CD4-positive, alpha-beta memory T cell (primary cell): ENCODE measurements around the gene LRP8. TPM values are rescaled to one million over a fixed set of nuclear protein-coding genes. Genes with fewer than 3 reads are reported as not detected.

Source experiments
- CTCF ChIA-PET: fragments of 350-600 bp; sonication (Branson Sonifier 250); formaldehyde crosslinking; loops from one replicate; lab custom pipeline; 2021; ENCODE audit warnings: inconsistent platforms; ENCODE audit not compliant: partially characterized antibody; lab: Charles Lee
- POLR2A ChIA-PET: fragments of 350-600 bp; sonication (Branson Sonifier 250); formaldehyde crosslinking; loops from one replicate; lab custom pipeline; 2021; ENCODE audit not compliant: partially characterized antibody; lab: Charles Lee
- DNase-seq, 5 donors: peaks; one replicate each; pipeline versions ENCODE4 v3.0.0 to v3.0.0-alpha.2; 2020 to 2022; ENCODE audit warnings: mixed read lengths in 1 of 5
- H3K27ac ChIP-seq: one replicate; pipeline ENCODE4 v1.7.0; 2013; ENCODE audit warnings: low read depth, low read length
- H3K27me3 ChIP-seq: 2 replicates; pipeline ENCODE4 v1.7.0; 2013; ENCODE audit warnings: mild to moderate bottlenecking, low read length, moderate library complexity; ENCODE audit not compliant: insufficient read depth
- H3K36me3 ChIP-seq: 2 replicates; pipeline ENCODE4 v1.7.0; 2013; ENCODE audit warnings: mild to moderate bottlenecking, low read length, moderate library complexity; ENCODE audit not compliant: insufficient read depth
- H3K4me1 ChIP-seq: 2 replicates; pipeline ENCODE4 v1.7.0; 2013; ENCODE audit warnings: mild to moderate bottlenecking, low read length, moderate library complexity; ENCODE audit not compliant: insufficient read depth
- H3K4me3 ChIP-seq, 2 donors: one replicate each; pipeline ENCODE4 v1.7.0; 2013; ENCODE audit warnings: low read length in 2 of 2, mild to moderate bottlenecking in 1 of 2
- H3K9me3 ChIP-seq, 2 donors: one replicate each; pipeline ENCODE4 v1.7.0; 2013; ENCODE audit warnings: low read length in 2 of 2, control low read depth in 1 of 2; ENCODE audit not compliant: control insufficient read depth in 1 of 2
- H3K27ac Mint-ChIP-seq, 7 donors: one replicate each; pipeline ENCODE4 v1.8.0; 2020 to 2021; ENCODE audit warnings: mixed read lengths in 7 of 7, mild to moderate bottlenecking in 6 of 7, inconsistent platforms in 3 of 7, moderate library complexity in 3 of 7
- H3K27me3 Mint-ChIP-seq, 2 donors: one replicate each; pipeline ENCODE4 v1.8.0; 2020 to 2021; ENCODE audit warnings: mixed read lengths in 2 of 2
- H3K36me3 Mint-ChIP-seq, 2 donors: one replicate each; pipeline ENCODE4 v1.8.0; 2020 to 2021; ENCODE audit warnings: mixed read lengths in 2 of 2, inconsistent platforms in 1 of 2, mild to moderate bottlenecking in 1 of 2
- H3K4me1 Mint-ChIP-seq, 4 donors: one replicate each; pipeline ENCODE4 v1.8.0; 2020 to 2021; ENCODE audit warnings: mixed read lengths in 4 of 4, mild to moderate bottlenecking in 1 of 4
- H3K4me3 Mint-ChIP-seq, 8 donors: one replicate each; pipeline ENCODE4 v1.8.0; 2020 to 2021; ENCODE audit warnings: mixed read lengths in 8 of 8, mild to moderate bottlenecking in 7 of 8, moderate library complexity in 6 of 8, inconsistent platforms in 3 of 8
- H3K9me3 Mint-ChIP-seq, 8 donors: one replicate each; pipeline ENCODE4 v1.8.0; 2020 to 2021; ENCODE audit warnings: mixed read lengths in 8 of 8, mild to moderate bottlenecking in 5 of 8, inconsistent platforms in 3 of 8, moderate library complexity in 1 of 8
- intact Hi-C: fragments of 100-400 bp; cut with micrococcal nuclease; formaldehyde crosslinking; loops from one replicate; pipeline ENCODE4 v1.15.1; 2023
- polyA plus RNA-seq, 2 donors: library from polyadenylated mRNA; unstranded; fragments of 300-500 nt; fragmentation: Illumina TruSeq; gene quantifications; one replicate each; pipeline ENCODE4 v1.2.3, GENCODE V29; 2021
- total RNA-seq, 2 experiments: library from RNA; stranded (reverse); gene quantifications; one replicate each; pipeline ENCODE4 v1.2.3, GENCODE V29; 2021

The LRP8 gene
- total and polyA plus RNA-seq, 4 experiments from 2014 or later: 0.91 to 17.6 (median 10.0) TPM

GRCh38 chr1:53295726-53296116 lies 32.1 kb downstream of the LRP8 start:
- H3K27ac Mint-ChIP-seq: peak overlapping the region; percentile 37 to 85 (median 78)
- peaks cover 49% of the 10 kb centered on the region for H3K4me1 ChIP-seq

DNA sequence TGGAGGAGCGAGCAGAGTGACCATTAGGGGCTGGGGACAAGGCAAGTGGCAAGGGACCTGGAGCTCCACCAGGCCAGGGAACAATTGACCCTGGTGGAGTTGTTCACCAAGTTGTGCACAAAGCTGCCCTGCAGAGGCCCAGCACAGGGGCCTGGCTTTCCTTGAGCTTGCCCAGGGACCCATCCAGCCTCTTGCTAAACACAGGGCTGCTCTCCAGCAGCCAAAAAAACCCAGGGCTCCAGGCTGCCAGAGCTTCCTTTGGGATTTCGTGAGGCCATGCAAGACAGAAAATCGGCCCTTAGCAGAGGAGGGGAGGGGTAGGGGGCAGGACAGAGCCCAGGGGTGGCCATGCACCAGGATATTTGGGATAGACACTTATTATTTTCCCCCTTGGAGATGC lies 32.6 kb downstream of the LRP8 start:
- ChIA-PET CTCF (interaction anchor here (1.0 to 3.3 kb wide), 3 partner anchors 17 to 98 kb away, joined by 3 to 14 read pairs (median 5); no protein-coding TSS in a partner anchor), POLR2A (interaction anchor here (1.1 to 3.7 kb wide), 3 partner anchors 31 to 118 kb away, joined by 4 to 21 read pairs (median 5); no protein-coding TSS in a partner anchor)
- no peaks in the 10 kb centered on the region for H3K36me3 ChIP-seq
- Mint-ChIP-seq H3K4me1 (peaks cover 20 to 67% (median 40%) of the 10 kb centered on the region in 4 donors), H3K27ac (peak overlapping the region in 6 of 7 donors; percentile 19 to 93 (median 84)), H3K36me3 (no peaks in the 10 kb centered on the region), H3K4me3 (no peak overlapping the region), H3K27me3 (no peaks in the 10 kb centered on the region), H3K9me3 (no peaks in the 10 kb centered on the region)
- no peaks in the 10 kb centered on the region for H3K9me3 ChIP-seq
- no peak overlapping the region for H3K4me3 ChIP-seq
- peaks cover 49% of the 10 kb centered on the region for H3K4me1 ChIP-seq
- H3K27ac ChIP-seq: no peak overlapping the region
- no peak for DNase-seq
- intact Hi-C loops: no loop called here
- no peaks in the 10 kb centered on the region for H3K27me3 ChIP-seq

More at GRCh38 chr1:53295726-53296116, 32.1 kb downstream of the LRP8 start:
- Histone ChIP-seq H3K4me3 (no peak overlapping the region), H3K27me3 (no peaks in the 10 kb centered on the region), H3K9me3 (no peaks in the 10 kb centered on the region), H3K27ac (peak overlapping the region; percentile 13), H3K36me3 (no peaks in the 10 kb centered on the region)
- Mint-ChIP-seq H3K4me1 (peaks cover 20 to 66% (median 40%) of the 10 kb centered on the region in 4 donors), H3K4me3 (no peak overlapping the region), H3K27me3 (no peaks in the 10 kb centered on the region), H3K36me3 (no peaks in the 10 kb centered on the region), H3K9me3 (no peaks in the 10 kb centered on the region)
- DNase-seq: no peak
- ChIA-PET POLR2A (interaction anchor here (1.0 to 3.7 kb wide), 4 partner anchors 31 to 118 kb away, joined by 3 to 21 read pairs (median 4); no protein-coding TSS in a partner anchor), CTCF (interaction anchor here (1.4 to 3.3 kb wide), 3 partner anchors 17 to 98 kb away, joined by 5 to 14 read pairs (median 6); no protein-coding TSS in a partner anchor)
- intact Hi-C loops: no loop called here

GRCh38 chr1:53294567-53294966 lies 33.3 kb downstream of the LRP8 start:
- peak overlapping the region in 5 of 8 donors; percentile 12 to 65 (median 50) for H3K4me3 Mint-ChIP-seq
- H3K36me3 ChIP-seq: no peaks in the 10 kb centered on the region
- H3K9me3 ChIP-seq: no peaks in the 10 kb centered on the region
- peaks cover 20 to 60% (median 40%) of the 10 kb centered on the region in 4 donors for H3K4me1 Mint-ChIP-seq
- no peaks in the 10 kb centered on the region for H3K27me3 ChIP-seq
- no peaks in the 10 kb centered on the region for H3K36me3 Mint-ChIP-seq
- POLR2A ChIA-PET: interaction anchor here (0.6 to 3.7 kb wide), 3 partner anchors 16 to 119 kb away, joined by 4 to 21 read pairs (median 5); no protein-coding TSS in a partner anchor
- H3K9me3 Mint-ChIP-seq: no peaks in the 10 kb centered on the region
- no peak overlapping the region for H3K4me3 ChIP-seq
- H3K27ac ChIP-seq: peak overlapping the region; percentile 1
- peak overlapping the region in 6 of 7 donors; percentile 49 to 93 (median 86) for H3K27ac Mint-ChIP-seq
- intact Hi-C loops: loop anchor here (5.0 kb wide), 1 partner anchor 33 kb away; the partner anchor contains the start of gene LRP8
- no peaks in the 10 kb centered on the region for H3K27me3 Mint-ChIP-seq
- CTCF ChIA-PET: interaction anchor here (1.0 to 3.3 kb wide), 3 partner anchors 16 to 99 kb away, joined by 3 to 14 read pairs (median 5); no protein-coding TSS in a partner anchor
- peak in 4 of 5 donors; percentile 16 to 27 (median 22) for DNase-seq
- H3K4me1 ChIP-seq: peaks cover 49% of the 10 kb centered on the region

GRCh38 chr1:53294061-53294460 lies 33.8 kb downstream of the LRP8 start:
- intact Hi-C loops: loop anchor here (5.0 kb wide), 1 partner anchor 33 kb away; the partner anchor contains the start of gene LRP8
- H3K9me3 Mint-ChIP-seq: no peaks in the 10 kb centered on the region
- Histone ChIP-seq H3K4me3 (no peak overlapping the region), H3K27ac (peak overlapping the region; percentile 1), H3K9me3 (no peaks in the 10 kb centered on the region), H3K4me1 (peaks cover 49% of the 10 kb centered on the region), H3K36me3 (no peaks in the 10 kb centered on the region), H3K27me3 (no peaks in the 10 kb centered on the region)
- DNase-seq: no peak
- H3K27ac Mint-ChIP-seq: peak overlapping the region in 6 of 7 donors; percentile 52 to 90 (median 80)
- peak overlapping the region in 4 of 8 donors; percentile 12 to 65 (median 56) for H3K4me3 Mint-ChIP-seq
- H3K27me3 Mint-ChIP-seq: no peaks in the 10 kb centered on the region
- POLR2A ChIA-PET: interaction anchor here (0.6 to 3.7 kb wide), 3 partner anchors 16 to 120 kb away, joined by 4 to 21 read pairs (median 5); no protein-coding TSS in a partner anchor
- peaks cover 20 to 60% (median 40%) of the 10 kb centered on the region in 4 donors for H3K4me1 Mint-ChIP-seq
- CTCF ChIA-PET: interaction anchor here (1.6 to 3.3 kb wide), 3 partner anchors 16 to 99 kb away, joined by 5 to 14 read pairs (median 9); no protein-coding TSS in a partner anchor
- no peaks in the 10 kb centered on the region for H3K36me3 Mint-ChIP-seq

- H3K4me1 Mint-ChIP-seq: peaks cover 20 to 54% (median 40%) of the 10 kb centered on the region in 4 donors
- intact Hi-C loops: loop anchor here (5.0 kb wide), 1 partner anchor 34 kb away; the partner anchor contains the start of gene LRP8
- no peaks in the 10 kb centered on the region for H3K27me3 ChIP-seq
- no peaks in the 10 kb centered on the region for H3K9me3 ChIP-seq
- no peaks in the 10 kb centered on the region for H3K9me3 Mint-ChIP-seq
- H3K4me1 ChIP-seq: peaks cover 49% of the 10 kb centered on the region
- H3K27ac ChIP-seq: no peak overlapping the region
- POLR2A ChIA-PET: no interaction called here
- DNase-seq: no peak
- no peak overlapping the region for H3K4me3 ChIP-seq
- peaks cover 3% of the 10 kb centered on the region in 2 donors for H3K36me3 Mint-ChIP-seq
- peak overlapping the region; percentile 7 to 85 (median 78) for H3K27ac Mint-ChIP-seq
- CTCF ChIA-PET: interaction anchor here (0.6 to 1.9 kb wide), 3 partner anchors 9 to 16 kb away, joined by 3 to 9 read pairs (median 4); no protein-coding TSS in a partner anchor
- H3K27me3 Mint-ChIP-seq: no peaks in the 10 kb centered on the region
- no peaks in the 10 kb centered on the region for H3K36me3 ChIP-seq
- H3K4me3 Mint-ChIP-seq: peak overlapping the region in 4 of 8 donors; percentile 10 to 59 (median 26)
Measured at GRCh38 chr1:53293123-53293522, 34.7 kb downstream of the LRP8 start.

GRCh38 chr1:53292690-53293089 lies 35.2 kb downstream of the LRP8 start:
- Mint-ChIP-seq H3K9me3 (no peaks in the 10 kb centered on the region), H3K27me3 (no peaks in the 10 kb centered on the region), H3K4me1 (peaks cover 20 to 54% (median 38%) of the 10 kb centered on the region in 4 donors), H3K36me3 (peaks cover 3% of the 10 kb centered on the region in 2 donors), H3K4me3 (peak overlapping the region in 5 of 8 donors; percentile 17 to 67 (median 51)), H3K27ac (peak overlapping the region in 6 of 7 donors; percentile 38 to 90 (median 82))
- Histone ChIP-seq H3K9me3 (no peaks in the 10 kb centered on the region), H3K27me3 (no peaks in the 10 kb centered on the region), H3K27ac (no peak overlapping the region), H3K4me1 (peaks cover 49% of the 10 kb centered on the region), H3K4me3 (no peak overlapping the region), H3K36me3 (no peaks in the 10 kb centered on the region)
- DNase-seq: no peak
- POLR2A ChIA-PET: interaction anchor here (1.2 kb wide), 1 partner anchor 39 kb away, joined by 4 read pairs; no protein-coding TSS in a partner anchor
- intact Hi-C loops: loop anchor here (5.0 kb wide), 1 partner anchor 35 kb away; the partner anchor contains the start of gene LRP8
- CTCF ChIA-PET: interaction anchor here (0.6 to 1.9 kb wide), 5 partner anchors 10 to 100 kb away, joined by 3 to 9 read pairs (median 4); no protein-coding TSS in a partner anchor
